PFSK-1 (cell line): Measurements from ENCODE around the gene TSPAN3.

Experiments
- FOXP2 ChIP-seq: optimal IDR thresholded peaks from 2 replicates; pipeline ENCODE3; 2011; ENCODE audit warnings: borderline replicate concordance, control low read depth, inconsistent platforms; ENCODE audit not compliant: insufficient read depth; ENCODE audit errors: extremely low read length, extremely low read depth
- POLR2AphosphoS5 ChIP-seq: IDR thresholded peaks from 2 replicates; pipeline ENCODE4 v1.6.1; 2012; ENCODE audit warnings: low read depth, mild to moderate bottlenecking, control low read depth, low read length, moderate library complexity
- REST ChIP-seq, 2 experiments: IDR thresholded peaks; 2 replicates each; pipeline versions ENCODE4 v1.6.1 to v1.8.0; 2011 to 2012; ENCODE audit warnings: low read depth in 2 of 2, low read length in 2 of 2, control low read depth in 1 of 2, inconsistent platforms in 1 of 2, mild to moderate bottlenecking in 1 of 2, moderate library complexity in 1 of 2; ENCODE audit not compliant: insufficient read depth in 1 of 2
- SIN3A ChIP-seq: IDR thresholded peaks from 2 replicates; pipeline ENCODE4 v1.6.1; 2012; ENCODE audit warnings: mild to moderate bottlenecking, low read length, moderate library complexity, borderline replicate concordance; ENCODE audit not compliant: insufficient read depth
- TAF1 ChIP-seq: IDR thresholded peaks from 2 replicates; pipeline ENCODE4 v1.6.1; 2012; ENCODE audit warnings: low read length, control low read depth, borderline replicate concordance; ENCODE audit not compliant: insufficient read depth

Gene TSPAN3

GRCh38 chr15:77001966-77002365 lies 68.9 kb downstream of the TSPAN3 start:
- no peak for TF ChIP-seq TAF1
- TF ChIP-seq REST (IDR thresholded peaks at IDR 0.05; ENCODE audit: insufficient read depth in 1 of 2, low read depth in 2 of 2, low read length in 2 of 2): no peak
- TF ChIP-seq FOXP2: no peak
- no peak for TF ChIP-seq POLR2AphosphoS5
- TF ChIP-seq SIN3A: no peak

- no peak for TF ChIP-seq TAF1
- no peak for TF ChIP-seq REST (IDR thresholded peaks at IDR 0.05; ENCODE audit: insufficient read depth in 1 of 2, low read depth in 2 of 2, low read length in 2 of 2)
- no peak for TF ChIP-seq FOXP2
- no peak for TF ChIP-seq POLR2AphosphoS5
- TF ChIP-seq SIN3A: no peak
These were observed 69.6 kb downstream of the TSPAN3 start for GRCh38 chr15:77001351-77001750.

GRCh38 chr15:76999996-77000395 lies 70.9 kb downstream of the TSPAN3 start:
- TF ChIP-seq SIN3A (no peak), POLR2AphosphoS5 (no peak), FOXP2 (no peak), TAF1 (no peak), REST (IDR thresholded peaks at IDR 0.05; ENCODE audit: insufficient read depth in 1 of 2, low read depth in 2 of 2, low read length in 2 of 2) (no peak)

GRCh38 chr15:76998663-76999285 lies 72.1 kb downstream of the TSPAN3 start:
- no peak for TF ChIP-seq REST (IDR thresholded peaks at IDR 0.05; ENCODE audit: insufficient read depth in 1 of 2, low read depth in 2 of 2, low read length in 2 of 2)
- no peak for TF ChIP-seq SIN3A
- no peak for TF ChIP-seq FOXP2
- no peak for TF ChIP-seq POLR2AphosphoS5
